IPS-18c (cell line): ENCODE data around the gene ANKRD24.
A peak's percentile ranks its signal among the peaks of the same experiment; 100 is the strongest.
"Not testable (repeated sequence)": the region's sequence is repeated elsewhere in the genome, so short reads cannot be mapped to it uniquely, and the experiment has no call there.

Source experiments
- H3K4me3 ChIP-seq: 2 replicates; pipeline ENCODE4 v1.7.0; 2013; ENCODE audit warnings: low read depth, mild to moderate bottlenecking, low read length, moderate library complexity; ENCODE audit not compliant: insufficient read depth
- H3K9me3 ChIP-seq: one replicate; pipeline ENCODE4 v1.6.1; 2013; ENCODE audit warnings: mild to moderate bottlenecking, low read length, moderate library complexity; ENCODE audit not compliant: control insufficient read depth, insufficient read depth

The ANKRD24 gene

GRCh38 chr19:4182084-4182810 is at the start of gene ANKRD24, which contains the start of gene SIRT6:
Gene ANKRD24, plus strand, starts transcription at chr19:4182689. Its CDS starts 3,737 bp downstream, at chr19:4186426.
Gene SIRT6, minus strand, starts transcription at chr19:4182563. Its CDS starts 24 bp downstream, at chr19:4182539.
- H3K9me3 ChIP-seq, result no peaks in the 10 kb centered on the region
- H3K4me3 ChIP-seq, result peak within 1 kb of the TSS; percentile 99

- H3K4me3 ChIP-seq, result no peak overlapping the region
- H3K9me3 ChIP-seq, result no peaks in the 10 kb centered on the region
Measured at GRCh38 chr19:4134351-4134750, 48.1 kb upstream of the ANKRD24 start.

DNA sequence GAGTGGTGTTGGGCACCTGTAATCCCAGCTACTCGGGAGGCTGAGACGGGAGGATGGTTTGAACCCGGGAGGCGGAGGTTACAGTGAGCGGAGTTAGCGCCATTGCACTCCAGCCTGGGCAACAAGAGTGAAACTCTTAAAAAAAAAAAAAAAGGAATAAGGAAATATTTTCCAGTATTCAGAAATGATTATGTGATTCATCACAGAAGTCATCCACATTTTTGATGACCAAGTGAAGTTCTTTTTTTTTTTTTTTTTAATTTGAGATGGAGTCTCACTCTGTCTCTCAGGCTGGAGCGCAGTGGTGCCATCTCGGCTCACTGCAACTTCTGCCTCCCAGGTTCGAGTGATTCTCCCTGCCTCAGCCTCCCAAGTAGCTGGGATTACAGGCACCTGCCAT is 47.1 kb upstream of the ANKRD24 start:
- not testable (repeated sequence) for H3K4me3 ChIP-seq, H3K9me3 ChIP-seq

DNA sequence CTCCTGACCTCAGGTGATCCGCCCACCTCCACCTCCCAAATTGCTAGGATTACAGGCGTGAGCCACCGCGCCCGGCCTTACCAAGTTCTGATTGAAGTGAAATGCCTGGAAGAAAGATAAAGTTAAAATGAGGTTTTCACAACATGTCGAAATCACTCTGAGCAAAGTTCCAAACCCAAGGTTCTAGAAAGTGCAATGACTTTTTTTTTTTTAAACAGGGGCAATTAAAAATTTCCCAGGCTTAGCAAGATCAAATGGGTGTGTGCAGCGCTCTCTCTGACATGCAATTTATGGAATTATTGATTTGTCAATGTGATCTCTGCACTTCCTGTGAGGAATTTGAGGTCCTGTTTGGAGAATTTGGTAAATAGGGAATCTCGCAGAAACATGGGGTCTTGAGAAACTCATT is 45.8 kb upstream of the ANKRD24 start:
- Histone ChIP-seq H3K4me3 (no peak overlapping the region), H3K9me3 (no peaks in the 10 kb centered on the region)

- Histone ChIP-seq H3K4me3 (no peak overlapping the region), H3K9me3 (no peaks in the 10 kb centered on the region)
Measured at GRCh38 chr19:4138445-4138844, 44.0 kb upstream of the ANKRD24 start.

DNA sequence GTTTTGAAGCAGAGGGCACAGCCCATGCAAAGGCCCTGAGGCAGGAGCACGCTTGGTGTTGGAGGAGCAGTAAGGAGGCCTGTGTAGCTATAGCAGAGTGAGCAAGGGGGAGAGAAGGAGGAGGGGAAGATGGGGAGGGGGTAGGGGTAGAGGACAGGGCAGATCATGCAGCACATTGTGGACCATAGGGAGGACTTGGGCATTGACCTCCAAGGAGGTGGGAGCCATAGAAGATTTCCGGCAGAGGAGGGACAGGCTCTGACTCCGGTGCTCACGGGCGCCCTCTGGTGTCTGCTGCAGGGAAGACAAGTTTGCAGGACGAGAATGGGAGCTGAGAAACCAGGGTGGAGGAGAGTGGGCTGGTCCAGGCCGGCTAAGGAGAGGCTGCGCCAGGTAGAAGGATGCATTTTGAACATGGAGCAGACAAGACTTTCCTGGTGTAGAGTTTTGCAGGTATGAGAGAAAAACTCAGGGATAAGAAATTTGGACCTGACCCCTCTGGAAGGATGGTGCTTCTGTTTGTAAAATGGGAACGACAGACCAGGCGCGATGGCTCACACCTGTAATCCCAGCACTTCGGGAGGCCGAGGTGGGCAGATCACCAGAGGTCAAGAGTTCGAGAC is 42.8 kb upstream of the ANKRD24 start:
- Histone ChIP-seq H3K4me3 (no peak overlapping the region), H3K9me3 (no peaks in the 10 kb centered on the region)

DNA sequence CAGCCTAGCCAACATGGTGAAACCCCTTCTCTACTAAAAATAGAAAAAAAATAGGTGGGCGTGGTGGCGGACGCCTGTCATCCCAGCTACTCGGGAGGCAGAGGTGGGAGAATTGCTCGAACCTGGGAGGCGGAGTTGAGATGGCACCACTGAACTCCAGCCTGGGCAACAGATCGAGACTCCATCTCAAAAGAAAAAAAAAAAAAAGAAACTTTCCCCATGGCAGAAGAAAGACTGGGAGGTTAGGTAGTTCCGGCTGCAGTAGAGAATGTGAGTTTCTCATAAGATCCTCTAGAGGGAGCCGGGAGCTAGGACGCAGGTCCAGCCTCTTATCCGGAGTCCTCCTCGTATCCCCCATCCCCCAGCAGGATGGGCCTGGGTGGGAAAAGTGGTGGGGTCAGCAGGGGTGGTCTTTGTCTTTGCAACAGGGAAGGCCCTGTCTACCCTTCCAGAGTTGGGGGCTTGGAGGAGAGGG is 42.2 kb upstream of the ANKRD24 start:
- Histone ChIP-seq H3K9me3 (no peaks in the 10 kb centered on the region), H3K4me3 (no peak overlapping the region)

DNA sequence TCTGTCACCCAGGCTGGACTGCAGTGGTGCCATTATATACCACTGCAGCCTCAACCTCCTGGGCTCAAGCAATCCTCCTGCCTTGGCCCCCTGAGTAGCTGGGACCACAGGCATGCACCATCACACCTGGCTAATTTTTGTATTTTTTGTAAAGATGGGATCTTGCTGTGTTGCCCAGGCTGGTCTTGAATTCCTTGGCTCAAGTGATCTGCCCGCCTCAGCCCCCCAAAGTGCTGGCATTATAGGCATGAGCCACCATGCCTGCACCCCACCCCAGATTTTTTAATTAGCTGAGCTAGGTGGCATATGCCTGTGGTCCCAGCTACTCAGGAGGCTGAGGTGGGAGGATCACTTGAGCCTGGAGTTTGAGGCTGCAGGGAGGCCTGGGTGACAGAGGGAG is 39.6 kb upstream of the ANKRD24 start:
- not testable (repeated sequence) for H3K9me3 ChIP-seq, H3K4me3 ChIP-seq

- H3K9me3 ChIP-seq, result no peaks in the 10 kb centered on the region
Measured at GRCh38 chr19:4144666-4145249, 37.7 kb upstream of the ANKRD24 start.

DNA sequence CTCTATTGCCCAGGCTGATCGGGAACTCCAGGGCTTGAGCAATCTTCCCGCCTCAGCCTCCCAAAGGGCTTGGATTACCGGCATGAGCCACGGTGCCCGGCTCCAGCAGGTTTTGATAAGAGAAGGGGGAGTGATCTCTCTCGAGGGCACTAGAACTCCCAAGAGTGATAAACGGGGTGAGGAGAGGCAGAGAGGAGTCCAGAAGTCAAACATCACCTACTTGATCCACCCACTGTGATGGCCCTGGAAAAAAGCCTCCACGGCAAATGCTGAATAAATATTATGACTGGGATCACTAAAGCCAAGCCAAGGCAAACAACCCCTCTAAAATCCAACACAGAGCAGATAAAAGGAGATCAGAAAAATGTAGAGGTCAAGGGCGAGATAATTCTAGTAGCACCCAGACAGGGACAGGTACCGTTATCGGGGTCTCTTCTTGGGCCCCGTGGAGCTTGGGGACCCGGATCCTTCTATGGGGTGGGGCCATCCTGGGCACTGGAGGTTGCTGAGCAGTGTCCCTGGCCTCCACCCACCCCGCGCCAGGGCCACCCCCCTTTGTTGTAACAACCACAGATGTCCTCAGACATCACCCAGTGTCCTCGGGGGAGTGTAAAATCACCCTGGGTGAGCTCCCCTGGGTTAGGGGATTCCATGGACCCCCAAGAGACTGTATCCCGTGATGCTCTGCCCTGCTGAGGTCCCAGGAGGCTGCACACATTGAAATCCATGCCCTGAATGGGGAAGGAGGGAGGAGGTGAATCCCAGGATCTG is 32.8 kb upstream of the ANKRD24 start:
- Histone ChIP-seq H3K4me3 (no peak overlapping the region), H3K9me3 (no peaks in the 10 kb centered on the region)

More at GRCh38 chr19:4144666-4145249, 37.7 kb upstream of the ANKRD24 start:
- H3K4me3 ChIP-seq, result no peak overlapping the region

GRCh38 chr19:4151623-4152022 is 30.9 kb upstream of the ANKRD24 start:
- Histone ChIP-seq H3K9me3 (no peaks in the 10 kb centered on the region), H3K4me3 (no peak overlapping the region)

GRCh38 chr19:4152241-4152998 is 30.1 kb upstream of the ANKRD24 start:
- no peak overlapping the region for H3K4me3 ChIP-seq
- H3K9me3 ChIP-seq, result no peaks in the 10 kb centered on the region

DNA sequence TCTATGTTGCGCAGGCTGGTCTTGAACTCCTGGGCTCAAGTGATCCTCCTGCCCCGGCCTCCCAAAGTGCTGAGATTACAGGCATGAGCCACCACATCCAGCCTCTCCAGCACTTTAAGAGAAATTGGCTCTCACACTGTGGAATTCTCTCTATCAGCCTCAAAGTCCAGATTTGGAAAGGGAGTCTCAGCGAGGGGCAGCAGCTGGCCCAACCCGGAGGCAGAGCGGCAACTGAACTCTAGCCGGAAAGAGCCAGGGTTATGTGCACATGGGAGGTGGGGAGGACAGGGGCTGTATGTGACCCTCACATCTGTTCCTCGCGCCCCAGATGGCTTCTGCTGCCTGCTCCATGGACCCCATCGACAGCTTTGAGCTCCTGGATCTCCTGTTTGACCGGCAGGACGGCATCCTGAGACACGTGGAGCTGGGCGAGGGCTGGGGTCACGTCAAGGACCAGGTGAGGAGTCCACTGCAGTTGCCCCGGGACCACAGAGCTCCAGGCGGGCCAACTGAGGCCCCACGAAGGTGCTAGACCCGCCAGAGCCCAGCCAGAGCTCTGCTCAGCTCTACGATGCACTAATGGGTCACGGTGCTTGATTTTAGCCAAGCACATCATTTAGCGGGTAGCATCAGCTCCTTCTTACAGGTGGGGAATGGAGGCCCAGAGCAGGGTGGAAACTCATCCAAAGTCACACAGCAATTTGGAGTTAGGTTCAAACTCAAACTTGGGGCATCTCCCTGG is 27.7 kb upstream of the ANKRD24 start:
- no peaks in the 10 kb centered on the region for H3K9me3 ChIP-seq
- no peak overlapping the region for H3K4me3 ChIP-seq

DNA sequence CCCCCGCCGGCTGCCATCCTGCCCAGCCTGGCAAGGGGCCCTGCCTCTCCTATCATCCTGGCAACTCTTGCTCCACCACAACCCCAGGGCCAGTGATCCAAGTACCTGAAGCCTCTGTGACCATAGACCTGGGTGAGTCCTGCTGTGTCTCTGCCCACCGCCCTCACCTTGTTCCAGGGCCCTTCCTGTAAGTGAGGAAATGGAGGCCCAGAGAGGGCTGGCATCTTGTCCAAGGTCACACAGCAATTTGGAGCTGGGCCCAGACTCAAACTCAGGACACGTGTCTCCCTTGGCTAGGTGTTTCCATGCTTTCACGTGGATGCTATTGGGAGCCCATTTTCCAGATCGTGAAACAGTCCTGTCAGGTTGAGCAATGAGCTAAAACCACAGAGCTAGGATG is 25.3 kb upstream of the ANKRD24 start:
- no peak overlapping the region for H3K4me3 ChIP-seq
- H3K9me3 ChIP-seq, result no peaks in the 10 kb centered on the region

GRCh38 chr19:4157971-4158370 is 24.5 kb upstream of the ANKRD24 start:
- H3K9me3 ChIP-seq, H3K4me3 ChIP-seq: not testable (repeated sequence)

DNA sequence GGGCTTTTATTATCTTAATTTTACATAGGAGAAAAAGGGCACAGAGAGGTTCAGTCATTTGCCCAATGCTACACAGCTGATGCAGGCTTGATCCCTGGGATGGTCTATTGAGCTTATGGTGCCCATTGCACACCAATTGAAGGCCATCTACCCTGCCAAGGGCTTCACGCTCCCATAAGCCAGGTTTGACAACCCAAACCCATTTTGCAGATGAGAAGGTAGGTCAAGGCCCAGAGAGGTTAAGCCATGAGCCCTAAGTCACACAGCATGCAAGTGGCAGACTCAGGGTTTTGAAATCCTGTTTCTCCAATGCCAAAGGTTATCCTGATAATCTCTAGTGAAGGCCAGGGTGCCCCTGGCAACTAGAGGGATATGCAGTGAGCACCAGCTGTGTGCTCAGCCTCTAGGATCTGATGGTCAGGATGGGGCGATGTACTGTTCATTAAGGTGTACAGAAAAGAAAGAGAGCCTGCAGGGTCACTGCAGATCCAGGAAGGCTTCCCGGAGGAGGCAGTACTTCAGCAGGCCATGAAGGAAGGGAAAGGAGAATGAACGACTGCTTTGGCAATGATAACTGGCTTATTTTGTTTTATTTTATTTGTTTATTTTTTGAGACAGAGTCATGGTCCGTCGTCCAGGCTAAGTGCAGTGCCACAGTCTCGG is 20.9 kb upstream of the ANKRD24 start:
- Histone ChIP-seq H3K4me3 (no peak overlapping the region), H3K9me3 (no peaks in the 10 kb centered on the region)
